Measurements from ENCODE around the gene S100A10.

The S100A10 gene

DNA sequence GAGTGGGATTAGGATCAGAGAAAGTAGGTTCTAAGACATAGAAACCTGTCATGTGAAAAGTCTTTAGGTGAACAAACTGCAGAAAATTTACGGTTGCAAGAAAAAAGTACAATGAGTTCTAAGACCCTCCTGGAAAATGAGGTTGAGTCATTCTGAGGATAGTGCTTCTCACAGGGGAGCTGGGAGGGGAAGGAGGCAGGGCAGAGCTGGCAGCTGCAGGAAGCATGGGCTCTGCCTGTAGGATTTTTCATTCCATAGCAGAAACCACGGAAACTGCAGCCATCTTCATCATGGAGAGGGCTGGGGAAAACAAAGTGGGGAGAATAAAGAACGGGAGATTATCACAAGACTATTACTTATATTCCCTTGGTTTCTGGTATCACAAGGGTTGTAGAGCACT is 58.5 kb downstream of the S100A10 start:
- Histone ChIP-seq H2AFZ (ENCODE audit: low read depth, low read length, severe bottlenecking) (no peak overlapping the region), H3K27ac (ENCODE audit: low read depth, low read length) (no peak overlapping the region), H3K36me3 (ENCODE audit: low read length) (no peaks in the 10 kb centered on the region), H3K9me2 (replicated peaks; ENCODE audit: insufficient read depth, low read length) (no peaks in the 10 kb centered on the region), H4K20me1 (ENCODE audit: low read depth, low read length) (no peaks in the 10 kb centered on the region), H3K9ac (ENCODE audit: low read length) (no peak overlapping the region), H3K4me2 (ENCODE audit: low read depth, low read length, poor library complexity, severe bottlenecking) (no peak overlapping the region), H3K4me3 (ENCODE audit: insufficient read depth, low read length, poor library complexity, severe bottlenecking) (no peak overlapping the region), H3K79me2 (ENCODE audit: insufficient read depth, low read length) (no peaks in the 10 kb centered on the region), H3K9me3 (ENCODE audit: insufficient read depth, low read length) (no peaks in the 10 kb centered on the region), H3F3A (ENCODE audit: insufficient read depth) (no peaks in the 10 kb centered on the region), H3K27me3 (ENCODE audit: low read length) (no peaks in the 10 kb centered on the region)
- TF ChIP-seq, protein P1, sequence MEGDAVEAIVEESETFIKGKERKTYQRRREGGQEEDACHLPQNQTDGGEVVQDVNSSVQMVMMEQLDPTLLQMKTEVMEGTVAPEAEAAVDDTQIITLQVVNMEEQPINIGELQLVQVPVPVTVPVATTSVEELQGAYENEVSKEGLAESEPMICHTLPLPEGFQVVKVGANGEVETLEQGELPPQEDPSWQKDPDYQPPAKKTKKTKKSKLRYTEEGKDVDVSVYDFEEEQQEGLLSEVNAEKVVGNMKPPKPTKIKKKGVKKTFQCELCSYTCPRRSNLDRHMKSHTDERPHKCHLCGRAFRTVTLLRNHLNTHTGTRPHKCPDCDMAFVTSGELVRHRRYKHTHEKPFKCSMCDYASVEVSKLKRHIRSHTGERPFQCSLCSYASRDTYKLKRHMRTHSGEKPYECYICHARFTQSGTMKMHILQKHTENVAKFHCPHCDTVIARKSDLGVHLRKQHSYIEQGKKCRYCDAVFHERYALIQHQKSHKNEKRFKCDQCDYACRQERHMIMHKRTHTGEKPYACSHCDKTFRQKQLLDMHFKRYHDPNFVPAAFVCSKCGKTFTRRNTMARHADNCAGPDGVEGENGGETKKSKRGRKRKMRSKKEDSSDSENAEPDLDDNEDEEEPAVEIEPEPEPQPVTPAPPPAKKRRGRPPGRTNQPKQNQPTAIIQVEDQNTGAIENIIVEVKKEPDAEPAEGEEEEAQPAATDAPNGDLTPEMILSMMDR (IDR thresholded peaks at IDR 0.05; ENCODE audit: insufficient read depth, low read length, poor library complexity, severe bottlenecking), result no peak
- TF ChIP-seq EZH2phosphoT487 (conservative IDR thresholded peaks at IDR 0.05; ENCODE audit: low read length), result no peak

- no peaks in the 10 kb centered on the region for H3K36me3 ChIP-seq (ENCODE audit: low read length)
- H3K4me2 ChIP-seq (ENCODE audit: low read depth, low read length, poor library complexity, severe bottlenecking), result peak overlapping the region; percentile 11
- H2AFZ ChIP-seq (ENCODE audit: low read depth, low read length, severe bottlenecking), result no peak overlapping the region
- H3K9ac ChIP-seq (ENCODE audit: low read length), result no peak overlapping the region
- TF ChIP-seq, protein P1 (IDR thresholded peaks at IDR 0.05; ENCODE audit: insufficient read depth, low read length, poor library complexity, severe bottlenecking), result peak; percentile 62
- no peak for TF ChIP-seq EZH2phosphoT487 (conservative IDR thresholded peaks at IDR 0.05; ENCODE audit: low read length)
- no peaks in the 10 kb centered on the region for H3K27me3 ChIP-seq (ENCODE audit: low read length)
- H3K27ac ChIP-seq (ENCODE audit: low read depth, low read length), result no peak overlapping the region
- no peaks in the 10 kb centered on the region for H3K79me2 ChIP-seq (ENCODE audit: insufficient read depth, low read length)
- no peak overlapping the region for H3K4me3 ChIP-seq (ENCODE audit: insufficient read depth, low read length, poor library complexity, severe bottlenecking)
- H3F3A ChIP-seq (ENCODE audit: insufficient read depth), result no peaks in the 10 kb centered on the region
- no peaks in the 10 kb centered on the region for H3K9me2 ChIP-seq (replicated peaks; ENCODE audit: insufficient read depth, low read length)
- H3K9me3 ChIP-seq (ENCODE audit: insufficient read depth, low read length), result no peaks in the 10 kb centered on the region
- no peaks in the 10 kb centered on the region for H4K20me1 ChIP-seq (ENCODE audit: low read depth, low read length)
Measured at GRCh38 chr1:151934048-151934493, 59.6 kb downstream of the S100A10 start.
